ENCODE measurements around the gene EPN1. TPM values are rescaled to one million over a fixed set of nuclear protein-coding genes. Genes with fewer than 3 reads are reported as not detected.

The EPN1 gene
- polyA plus RNA-seq, 1 of the 3 experiments (the other 2 are of a cell fraction): 134 TPM

- Histone ChIP-seq H3K4me3 (ENCODE audit: low read depth in 2 of 2, low read length in 1 of 2) (no peak overlapping the region), H3K9ac (no peak overlapping the region), H3K27ac (ENCODE audit: low read depth in 2 of 2, low read length in 1 of 2) (no peak overlapping the region), H3K9me3 (no peaks in the 10 kb centered on the region), H3F3A (replicated peaks; ENCODE audit: insufficient read depth) (no peaks in the 10 kb centered on the region), H3K36me3 (replicated peaks in 1 of 2; ENCODE audit: control insufficient read depth in 1 of 2, insufficient read depth in 2 of 2, low read length in 1 of 2) (peaks cover 0 to 73% of the 10 kb centered on the region in 2 experiments), H3K4me2 (no peak overlapping the region), H3K27me3 (ENCODE audit: insufficient read depth) (no peaks in the 10 kb centered on the region), H2AFZ (ENCODE audit: low read depth) (no peak overlapping the region), H3K4me1 (ENCODE audit: control insufficient read depth in 1 of 2, insufficient read depth in 2 of 2, low read depth in 1 of 2, low read length in 1 of 2) (no peaks in the 10 kb centered on the region), H3K9me2 (no peaks in the 10 kb centered on the region), H4K20me1 (ENCODE audit: insufficient read depth) (no peaks in the 10 kb centered on the region), H3K79me2 (ENCODE audit: insufficient read depth) (peaks cover 5% of the 10 kb centered on the region; the same call in 1 of the 2 replicates)
- TF ChIP-seq MEF2A (IDR thresholded peaks at IDR 0.05; ENCODE audit: borderline replicate concordance, low read depth) (no peak), ELF1 (IDR thresholded peaks at IDR 0.05) (no peak), REST (IDR thresholded peaks at IDR 0.05; ENCODE audit: low read depth, low read length) (no peak), TEAD4 (IDR thresholded peaks at IDR 0.05; ENCODE audit: borderline replicate concordance, insufficient read depth) (no peak), RXRA (IDR thresholded peaks at IDR 0.05; ENCODE audit: borderline replicate concordance, low read depth) (no peak)
- POLR2A ChIA-PET: no interaction called here
- 96% methylated on average over 11 of the region's 15 CpGs for WGBS (ENCODE audit: low lambda C conversion rate)
- DNase-seq: no peak
- CTCF ChIA-PET: interaction anchor here (1.1 kb wide), 1 partner anchor 13 kb away, joined by 3 read pairs; no protein-coding TSS in a partner anchor
These were observed 19.2 kb downstream of the EPN1 start for GRCh38 chr19:55694241-55694655.

DNA sequence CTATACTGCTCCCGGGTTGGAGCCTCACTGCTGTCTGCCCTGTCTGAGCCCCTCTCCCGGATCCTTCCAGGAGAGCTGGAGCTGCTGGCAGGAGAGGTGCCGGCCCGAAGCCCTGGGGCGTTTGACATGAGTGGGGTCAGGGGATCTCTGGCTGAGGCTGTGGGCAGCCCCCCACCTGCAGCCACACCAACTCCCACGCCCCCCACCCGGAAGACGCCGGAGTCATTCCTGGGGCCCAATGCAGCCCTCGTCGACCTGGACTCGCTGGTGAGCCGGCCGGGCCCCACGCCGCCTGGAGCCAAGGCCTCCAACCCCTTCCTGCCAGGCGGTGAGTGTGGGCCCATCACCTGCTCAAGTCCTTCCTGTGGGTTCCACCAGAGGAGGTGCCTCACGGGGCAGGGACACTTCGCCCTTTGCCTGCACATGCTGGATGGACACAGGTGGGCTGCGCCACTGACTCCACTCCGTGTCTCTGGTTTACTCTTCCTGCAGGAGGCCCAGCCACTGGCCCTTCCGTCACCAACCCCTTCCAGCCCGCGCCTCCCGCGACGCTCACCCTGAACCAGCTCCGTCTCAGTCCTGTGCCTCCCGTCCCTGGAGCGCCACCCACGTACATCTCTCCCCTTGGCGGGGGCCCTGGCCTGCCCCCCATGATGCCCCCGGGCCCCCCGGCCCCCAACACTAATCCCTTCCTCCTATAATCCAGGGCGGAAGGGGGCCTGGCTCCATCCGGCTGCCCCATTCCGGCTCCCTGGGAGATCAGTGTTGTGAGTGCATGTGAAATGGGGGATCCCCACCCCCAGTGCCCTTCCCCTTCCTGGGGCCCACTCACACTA is 19.8 kb downstream of the EPN1 start:
- WGBS (ENCODE audit: low lambda C conversion rate): 97% methylated on average over 20 of the region's 37 CpGs
- POLR2A ChIA-PET: no interaction called here
- no peak overlapping the region for H3K4me2 ChIP-seq

More for the DNA sequence above, 19.8 kb downstream of the EPN1 start:
- Histone ChIP-seq H3K27me3 (ENCODE audit: insufficient read depth) (no peaks in the 10 kb centered on the region), H3K9me3 (no peaks in the 10 kb centered on the region), H3K9me2 (no peaks in the 10 kb centered on the region), H3K4me3 (ENCODE audit: low read depth in 2 of 2, low read length in 1 of 2) (no peak overlapping the region), H3K79me2 (ENCODE audit: insufficient read depth) (peaks cover 5% of the 10 kb centered on the region; the same call in 1 of the 2 replicates), H3F3A (replicated peaks; ENCODE audit: insufficient read depth) (no peaks in the 10 kb centered on the region), H2AFZ (ENCODE audit: low read depth) (no peak overlapping the region), H3K9ac (no peak overlapping the region), H4K20me1 (ENCODE audit: insufficient read depth) (no peaks in the 10 kb centered on the region), H3K36me3 (replicated peaks in 1 of 2; ENCODE audit: control insufficient read depth in 1 of 2, insufficient read depth in 2 of 2, low read length in 1 of 2) (peaks cover 0 to 70% of the 10 kb centered on the region in 2 experiments), H3K4me1 (ENCODE audit: control insufficient read depth in 1 of 2, insufficient read depth in 2 of 2, low read depth in 1 of 2, low read length in 1 of 2) (no peaks in the 10 kb centered on the region), H3K27ac (ENCODE audit: low read depth in 2 of 2, low read length in 1 of 2) (no peak overlapping the region)
- CTCF ChIA-PET: interaction anchor here (1.2 kb wide), 2 partner anchors 9 to 10 kb away, joined by 3 to 4 read pairs; no protein-coding TSS in a partner anchor
- no peak for DNase-seq
- TF ChIP-seq TAF1 (IDR thresholded peaks at IDR 0.05; ENCODE audit: borderline replicate concordance, low read depth, low read length): no peak
- no peak for TF ChIP-seq POLR2AphosphoS5 (IDR thresholded peaks at IDR 0.05; ENCODE audit: low read depth, low read length)
- no peak for TF ChIP-seq GABPA (IDR thresholded peaks at IDR 0.05; ENCODE audit: low read depth)
- TF ChIP-seq RFX5 (IDR thresholded peaks at IDR 0.05; ENCODE audit: low read length): no peak

Measured in SK-N-SH (cell line).